ENCODE results near the gene DGCR2. TPM values are rescaled to one million over a fixed set of nuclear protein-coding genes. Genes with fewer than 3 reads are reported as not detected.

DGCR2 gene
- polyA plus RNA-seq, 1 experiment, result 44.3 TPM

- H3K4me3 ChIP-seq (ENCODE audit: low read depth, low read length), result no peak overlapping the region
- TF ChIP-seq CTCF (IDR thresholded peaks at IDR 0.05; ENCODE audit: insufficient read depth, low read depth, low read length), result no peak
- POLR2A ChIA-PET, result no interaction called here
- H3K36me3 ChIP-seq (ENCODE audit: control insufficient read depth, insufficient read depth, low read length), result no peaks in the 10 kb centered on the region
- CTCF ChIA-PET, result interaction anchor here (0.7 to 1.6 kb wide), 3 partner anchors 9 to 35 kb away, joined by 3 to 4 read pairs (median 3); partner anchors contain the start of genes DGCR2 and ESS2
- H3K27me3 ChIP-seq (ENCODE audit: control insufficient read depth, insufficient read depth, low read length), result no peaks in the 10 kb centered on the region
- no peak for DNase-seq (ENCODE audit: low read depth)
Observed at GRCh38 chr22:19110064-19110458, 12.2 kb downstream of the DGCR2 start.

GRCh38 chr22:19109198-19110063 is 12.8 kb downstream of the DGCR2 start:
- POLR2A ChIA-PET, result no interaction called here
- H3K27me3 ChIP-seq (ENCODE audit: control insufficient read depth, insufficient read depth, low read length), result no peaks in the 10 kb centered on the region
- TF ChIP-seq CTCF (IDR thresholded peaks at IDR 0.05; ENCODE audit: insufficient read depth, low read depth, low read length), result no peak
- CTCF ChIA-PET, result interaction anchor here (0.7 to 1.0 kb wide), 3 partner anchors 9 to 13 kb away, joined by 3 read pairs; partner anchors contain the start of gene DGCR2
- no peaks in the 10 kb centered on the region for H3K36me3 ChIP-seq (ENCODE audit: control insufficient read depth, insufficient read depth, low read length)
- no peak for DNase-seq (ENCODE audit: low read depth)
- H3K4me3 ChIP-seq (ENCODE audit: low read depth, low read length), result no peak overlapping the region

- Histone ChIP-seq H3K27me3 (ENCODE audit: control insufficient read depth, insufficient read depth, low read length) (no peaks in the 10 kb centered on the region), H3K36me3 (ENCODE audit: control insufficient read depth, insufficient read depth, low read length) (no peaks in the 10 kb centered on the region), H3K4me3 (ENCODE audit: low read depth, low read length) (no peak overlapping the region)
- POLR2A ChIA-PET, result no interaction called here
- TF ChIP-seq CTCF (IDR thresholded peaks at IDR 0.05; ENCODE audit: insufficient read depth, low read depth, low read length), result no peak
- CTCF ChIA-PET, result interaction anchor here (1.0 kb wide), 1 partner anchor 9 kb away, joined by 3 read pairs; no protein-coding TSS in a partner anchor
- no peak for DNase-seq (ENCODE audit: low read depth)
Observed at GRCh38 chr22:19108807-19109197, 13.4 kb downstream of the DGCR2 start.

- ChIA-PET CTCF (interaction anchor here (1.1 kb wide), 1 partner anchor 8 kb away, joined by 3 read pairs; no protein-coding TSS in a partner anchor), POLR2A (no interaction called here)
- H3K4me3 ChIP-seq (ENCODE audit: low read depth, low read length), result no peak overlapping the region
- H3K27me3 ChIP-seq (ENCODE audit: control insufficient read depth, insufficient read depth, low read length), result no peaks in the 10 kb centered on the region
- H3K36me3 ChIP-seq (ENCODE audit: control insufficient read depth, insufficient read depth, low read length), result no peaks in the 10 kb centered on the region
- TF ChIP-seq CTCF (IDR thresholded peaks at IDR 0.05; ENCODE audit: insufficient read depth, low read depth, low read length), result no peak
- DNase-seq (ENCODE audit: low read depth), result no peak
Observed at GRCh38 chr22:19107730-19108074, 14.5 kb downstream of the DGCR2 start.

DNA sequence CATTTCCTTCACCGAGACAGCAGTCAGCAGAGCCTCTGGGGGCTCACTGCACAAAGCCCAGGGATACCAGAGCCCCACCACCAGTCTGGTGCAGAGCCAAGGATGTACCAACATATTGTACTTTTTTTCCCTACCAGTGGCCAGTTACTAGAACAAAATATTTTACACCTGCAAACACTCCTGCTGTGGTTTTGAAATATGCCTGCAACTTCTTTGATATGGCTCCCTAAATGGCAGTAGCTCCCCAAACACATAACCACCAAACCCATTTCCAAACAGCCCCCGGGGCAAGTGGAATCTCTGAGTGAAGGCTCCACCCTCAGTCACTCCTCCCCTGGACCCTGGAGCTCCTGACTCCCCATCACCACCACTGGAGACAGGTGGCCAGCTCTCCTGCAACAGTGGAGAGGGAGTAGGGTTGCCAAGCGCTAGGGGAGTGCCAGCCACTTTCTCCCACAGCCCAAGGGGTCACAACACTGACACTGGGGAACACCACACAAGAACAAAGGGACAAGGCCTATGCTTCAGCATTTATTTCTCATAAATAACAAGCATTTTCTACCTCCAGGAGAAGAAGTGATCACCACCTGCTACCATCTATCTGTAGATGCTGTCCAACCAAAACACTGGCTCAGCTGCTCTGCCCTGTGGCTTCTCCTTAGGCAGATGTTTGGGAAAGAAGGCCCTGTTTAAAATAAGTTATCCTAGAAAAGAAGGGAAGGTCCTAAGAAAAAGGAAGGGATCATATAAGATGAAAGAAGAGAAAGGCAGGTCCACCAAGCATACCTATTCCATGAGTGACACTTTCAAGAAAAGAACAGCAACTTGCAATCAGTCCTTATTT is 15.1 kb downstream of the DGCR2 start:
- POLR2A ChIA-PET, result no interaction called here
- no peak for TF ChIP-seq CTCF (IDR thresholded peaks at IDR 0.05; ENCODE audit: insufficient read depth, low read depth, low read length)
- Histone ChIP-seq H3K27me3 (ENCODE audit: control insufficient read depth, insufficient read depth, low read length) (no peaks in the 10 kb centered on the region), H3K4me3 (ENCODE audit: low read depth, low read length) (no peak overlapping the region), H3K36me3 (ENCODE audit: control insufficient read depth, insufficient read depth, low read length) (no peaks in the 10 kb centered on the region)
- DNase-seq (ENCODE audit: low read depth), result no peak
- CTCF ChIA-PET, result interaction anchor here (0.6 to 1.1 kb wide), 2 partner anchors 9 to 23 kb away, joined by 3 to 4 read pairs; no protein-coding TSS in a partner anchor
